ENCODE data around the gene ZNF746.

- TF ChIP-seq CTCF (conservative IDR thresholded peaks at IDR 0.05; ENCODE audit: low read length) (no peak), EZH2phosphoT487 (IDR thresholded peaks at IDR 0.05; ENCODE audit: borderline replicate concordance) (no peak)
These were observed 20.8 kb downstream of the ZNF746 start for GRCh38 chr7:149476791-149477190.

All from Loucy (cell line).